EH (cell line): ENCODE measurements around the gene SPN.
"Not testable (repeated sequence)": the region's sequence is repeated elsewhere in the genome, so short reads cannot be mapped to it uniquely, and the experiment has no call there.

Experiments
- DNase-seq: peaks from one replicate; pipeline ENCODE4 v3.0.0-alpha.2; 2015; ENCODE audit warnings: low read depth

Gene SPN

GRCh38 chr16:29678691-29679267, 15.7 kb downstream of the SPN start, which contains the start of gene QPRT:
QPRT (plus strand) TSS chr16:29679180; CDS start chr16:29679198, 18 bp downstream.
- DNase-seq = peak; percentile 52

- DNase-seq = no peak
Observed at GRCh38 chr16:29680180-29680598, 17.1 kb downstream of the SPN start.

GRCh38 chr16:29683543-29684090, 20.6 kb downstream of the SPN start:
- no peak for DNase-seq

- no peak for DNase-seq
Observed at GRCh38 chr16:29684679-29685078, 21.6 kb downstream of the SPN start.

GRCh38 chr16:29686740-29687332, 23.8 kb downstream of the SPN start:
- DNase-seq = no peak

- DNase-seq = no peak
Observed at GRCh38 chr16:29687755-29688154, 24.7 kb downstream of the SPN start.

- no peak for DNase-seq
Observed at GRCh38 chr16:29688172-29688571, 25.1 kb downstream of the SPN start.

GRCh38 chr16:29689490-29690351, 26.7 kb downstream of the SPN start:
- not testable (repeated sequence) for DNase-seq

- not testable (repeated sequence) for DNase-seq
Observed at GRCh38 chr16:29692606-29693005, 29.6 kb downstream of the SPN start.

GRCh38 chr16:29694384-29695195, 31.5 kb downstream of the SPN start:
- DNase-seq = no peak

GRCh38 chr16:29695675-29696074, 32.6 kb downstream of the SPN start:
- DNase-seq = not testable (repeated sequence)

- DNase-seq = no peak
Observed at GRCh38 chr16:29696881-29697331, 33.9 kb downstream of the SPN start.

- no peak for DNase-seq
Observed at GRCh38 chr16:29697391-29697790, 34.3 kb downstream of the SPN start.

GRCh38 chr16:29698042-29698441, 35.0 kb downstream of the SPN start:
- DNase-seq = no peak

GRCh38 chr16:29698484-29699323, 35.7 kb downstream of the SPN start:
- DNase-seq = no peak

GRCh38 chr16:29699324-29700219, 36.5 kb downstream of the SPN start:
- no peak for DNase-seq

- DNase-seq = peak; percentile 90
Observed at GRCh38 chr16:29700253-29700987, 37.4 kb downstream of the SPN start.

GRCh38 chr16:29701214-29701555, 38.1 kb downstream of the SPN start:
- DNase-seq = no peak

- DNase-seq = no peak
Observed at GRCh38 chr16:29702269-29702668, 39.2 kb downstream of the SPN start.
